Esophagus squamous epithelium (tissue), 4 donors: ENCODE measurements around the gene AIG1.

Experiments used
- POLR2A ChIP-seq, 4 donors: fragments of 450-650 bp; IDR thresholded peaks; one replicate each; pipeline ENCODE4 v1.6.1; 2017; ENCODE audit warnings: antibody characterized with exemption in 4 of 4, mild to moderate bottlenecking in 4 of 4, moderate library complexity in 3 of 4
- TF ChIP-seq, protein P1 (sequence below), 6 experiments: fragments of 450-650 bp in 4 of 6; fragments of 200-600 bp in 2 of 6; sonication (generic) in 2 of 6; IDR thresholded peaks; one replicate each; pipeline ENCODE4 v1.5.1; 2016 to 2019; ENCODE audit warnings: antibody characterized with exemption in 6 of 6, mild to moderate bottlenecking in 4 of 6, moderate library complexity in 4 of 6

GRCh38 chr6:143337201-143337949 lies 276.7 kb downstream of the AIG1 start:
- TF ChIP-seq POLR2A (IDR thresholded peaks at IDR 0.05): no peak
- TF ChIP-seq, protein P1, sequence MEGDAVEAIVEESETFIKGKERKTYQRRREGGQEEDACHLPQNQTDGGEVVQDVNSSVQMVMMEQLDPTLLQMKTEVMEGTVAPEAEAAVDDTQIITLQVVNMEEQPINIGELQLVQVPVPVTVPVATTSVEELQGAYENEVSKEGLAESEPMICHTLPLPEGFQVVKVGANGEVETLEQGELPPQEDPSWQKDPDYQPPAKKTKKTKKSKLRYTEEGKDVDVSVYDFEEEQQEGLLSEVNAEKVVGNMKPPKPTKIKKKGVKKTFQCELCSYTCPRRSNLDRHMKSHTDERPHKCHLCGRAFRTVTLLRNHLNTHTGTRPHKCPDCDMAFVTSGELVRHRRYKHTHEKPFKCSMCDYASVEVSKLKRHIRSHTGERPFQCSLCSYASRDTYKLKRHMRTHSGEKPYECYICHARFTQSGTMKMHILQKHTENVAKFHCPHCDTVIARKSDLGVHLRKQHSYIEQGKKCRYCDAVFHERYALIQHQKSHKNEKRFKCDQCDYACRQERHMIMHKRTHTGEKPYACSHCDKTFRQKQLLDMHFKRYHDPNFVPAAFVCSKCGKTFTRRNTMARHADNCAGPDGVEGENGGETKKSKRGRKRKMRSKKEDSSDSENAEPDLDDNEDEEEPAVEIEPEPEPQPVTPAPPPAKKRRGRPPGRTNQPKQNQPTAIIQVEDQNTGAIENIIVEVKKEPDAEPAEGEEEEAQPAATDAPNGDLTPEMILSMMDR (IDR thresholded peaks at IDR 0.05): peak in 4 of 6 experiments; percentile 6 to 49 (median 22)
